Effector CD4-positive, alpha-beta T cell (primary cell): ENCODE data around the gene COL5A1.
"Not testable (repeated sequence)": the region's sequence is repeated elsewhere in the genome, so short reads cannot be mapped to it uniquely, and the experiment has no call there.

Experiments used
- DNase-seq: peaks from one replicate; pipeline ENCODE4 v3.0.0-alpha.2; 2020

The COL5A1 gene

GRCh38 chr9:134679616-134680392 lies 38.2 kb downstream of the COL5A1 start:
- DNase-seq = no peak

GRCh38 chr9:134680393-134681060 lies 38.9 kb downstream of the COL5A1 start:
- no peak for DNase-seq

DNA sequence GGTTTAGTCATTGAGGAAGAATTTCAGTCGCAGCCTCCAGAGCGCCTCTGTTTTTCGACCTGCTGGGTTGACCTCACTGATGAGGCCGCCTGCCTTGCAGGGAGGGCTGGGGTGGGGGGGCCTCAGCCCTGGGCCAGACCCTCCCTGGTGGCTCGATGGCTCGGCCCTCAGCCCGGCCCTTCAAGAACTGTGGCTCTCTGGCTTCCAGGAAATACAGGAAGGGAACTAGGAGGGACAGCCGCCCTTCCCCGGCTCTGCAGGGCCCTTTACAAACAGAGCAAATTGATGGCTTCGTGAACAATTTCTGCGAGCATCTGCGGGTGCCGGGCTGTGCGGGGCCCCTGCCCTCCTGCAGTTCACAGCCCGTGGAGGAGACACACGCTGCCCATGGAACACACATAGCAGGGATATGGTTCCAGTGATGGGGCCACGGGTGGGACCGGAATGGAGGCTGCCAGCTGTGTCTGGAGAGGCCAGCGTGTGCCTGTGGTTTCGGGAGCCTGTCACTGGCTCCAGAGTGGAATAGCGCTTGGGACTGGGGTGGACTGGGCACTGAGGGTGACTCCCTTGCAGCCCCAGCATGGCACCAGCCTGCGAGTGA lies 39.6 kb downstream of the COL5A1 start:
- DNase-seq = no peak

DNA sequence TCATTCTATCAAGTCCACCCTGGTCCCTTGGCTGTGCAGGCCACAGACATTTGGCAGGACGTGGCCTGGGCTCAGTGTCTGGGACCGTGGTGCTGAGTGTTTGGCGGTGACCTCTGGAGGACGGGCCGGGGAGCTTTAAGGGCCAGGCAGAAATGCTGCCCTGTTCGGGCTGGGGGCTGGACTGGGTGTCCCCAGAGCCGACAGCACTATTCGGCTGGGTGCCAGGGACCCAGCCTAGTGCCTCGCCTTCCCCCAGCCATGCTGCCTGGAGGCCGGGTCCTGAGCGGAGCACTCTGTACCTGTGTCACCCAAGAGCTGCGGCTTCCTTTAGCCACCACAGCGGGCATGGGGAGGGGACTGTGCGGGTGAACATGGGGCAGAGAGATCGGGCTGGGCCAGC lies 40.4 kb downstream of the COL5A1 start:
- DNase-seq = no peak

- no peak for DNase-seq
These were observed 41.2 kb downstream of the COL5A1 start for GRCh38 chr9:134682651-134683364.

- no peak for DNase-seq
These were observed 42.2 kb downstream of the COL5A1 start for GRCh38 chr9:134683714-134684374.

GRCh38 chr9:134684375-134684723 lies 42.7 kb downstream of the COL5A1 start:
- no peak for DNase-seq

DNA sequence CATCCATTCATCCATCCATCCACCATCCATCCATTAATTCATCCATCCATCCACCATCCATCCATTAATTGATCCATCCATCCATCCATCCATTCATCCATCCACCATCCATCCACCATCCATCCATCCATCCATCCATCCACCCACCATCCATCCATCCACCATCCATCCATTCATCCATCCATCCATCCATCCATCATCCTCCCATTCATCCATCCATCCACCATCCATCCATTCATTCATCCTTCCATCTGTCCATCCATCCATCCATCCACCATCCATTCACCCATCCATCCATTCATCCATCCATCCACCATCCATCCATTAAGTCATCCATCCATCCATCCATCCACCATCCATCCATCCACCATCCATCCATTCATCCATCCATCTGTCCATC lies 43.3 kb downstream of the COL5A1 start:
- DNase-seq = not testable (repeated sequence)

GRCh38 chr9:134685784-134686183 lies 44.2 kb downstream of the COL5A1 start:
- no peak for DNase-seq

DNA sequence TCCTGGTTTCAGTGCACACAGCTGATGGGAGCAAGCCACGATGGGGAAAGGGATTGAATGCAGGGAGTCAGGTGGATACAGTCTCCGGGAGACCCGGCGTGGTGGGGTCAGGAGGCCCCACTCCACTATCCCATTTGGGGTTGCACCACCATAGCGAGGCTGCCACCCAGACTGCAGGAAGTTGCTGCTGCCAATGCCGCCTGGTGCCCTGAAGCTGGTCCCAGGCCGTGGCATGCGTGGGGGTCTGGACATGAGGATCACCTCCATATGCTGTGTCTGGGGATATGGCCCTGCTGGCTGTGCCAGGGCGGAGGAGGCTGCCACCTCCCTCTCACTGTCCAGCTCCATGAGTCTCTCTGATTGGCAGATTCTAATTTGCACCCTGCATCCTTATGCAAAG lies 45.3 kb downstream of the COL5A1 start:
- DNase-seq = no peak

- no peak for DNase-seq
These were observed 46.0 kb downstream of the COL5A1 start for GRCh38 chr9:134687556-134687955.

- DNase-seq = no peak
These were observed 46.6 kb downstream of the COL5A1 start for GRCh38 chr9:134688231-134688630.

DNA sequence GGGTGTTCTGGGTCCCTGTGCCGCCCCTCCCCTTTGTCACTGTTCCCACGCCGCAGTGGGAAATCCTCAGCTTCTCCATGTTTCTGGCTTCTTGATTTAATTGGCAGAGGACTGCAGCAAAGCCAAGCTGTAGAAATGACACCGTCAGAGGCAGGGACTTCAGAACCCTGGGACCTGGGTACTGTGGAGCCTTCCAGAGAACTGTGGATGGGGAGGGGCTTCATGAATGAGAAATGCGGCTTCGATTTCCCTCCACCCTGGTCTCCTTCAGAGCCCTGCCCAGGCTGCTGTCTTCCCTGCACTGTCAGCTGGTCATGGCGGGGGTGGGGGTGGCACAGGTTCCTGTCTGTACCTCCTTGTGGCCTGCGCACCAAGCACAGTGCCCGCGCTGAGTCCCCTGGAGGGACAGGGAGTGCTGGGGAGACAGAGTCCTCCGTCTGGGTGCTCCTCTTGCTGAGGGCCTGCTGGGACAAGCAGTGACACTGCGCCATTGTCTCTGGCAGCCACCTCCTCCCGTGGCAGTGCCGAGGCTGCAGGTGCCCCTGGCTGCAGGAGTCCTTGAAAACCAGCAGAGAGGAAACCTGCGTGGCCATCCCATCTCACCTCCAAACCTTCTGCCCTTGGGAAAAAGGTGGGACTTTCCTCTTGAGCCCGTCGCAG lies 47.2 kb downstream of the COL5A1 start:
- DNase-seq = no peak

DNA sequence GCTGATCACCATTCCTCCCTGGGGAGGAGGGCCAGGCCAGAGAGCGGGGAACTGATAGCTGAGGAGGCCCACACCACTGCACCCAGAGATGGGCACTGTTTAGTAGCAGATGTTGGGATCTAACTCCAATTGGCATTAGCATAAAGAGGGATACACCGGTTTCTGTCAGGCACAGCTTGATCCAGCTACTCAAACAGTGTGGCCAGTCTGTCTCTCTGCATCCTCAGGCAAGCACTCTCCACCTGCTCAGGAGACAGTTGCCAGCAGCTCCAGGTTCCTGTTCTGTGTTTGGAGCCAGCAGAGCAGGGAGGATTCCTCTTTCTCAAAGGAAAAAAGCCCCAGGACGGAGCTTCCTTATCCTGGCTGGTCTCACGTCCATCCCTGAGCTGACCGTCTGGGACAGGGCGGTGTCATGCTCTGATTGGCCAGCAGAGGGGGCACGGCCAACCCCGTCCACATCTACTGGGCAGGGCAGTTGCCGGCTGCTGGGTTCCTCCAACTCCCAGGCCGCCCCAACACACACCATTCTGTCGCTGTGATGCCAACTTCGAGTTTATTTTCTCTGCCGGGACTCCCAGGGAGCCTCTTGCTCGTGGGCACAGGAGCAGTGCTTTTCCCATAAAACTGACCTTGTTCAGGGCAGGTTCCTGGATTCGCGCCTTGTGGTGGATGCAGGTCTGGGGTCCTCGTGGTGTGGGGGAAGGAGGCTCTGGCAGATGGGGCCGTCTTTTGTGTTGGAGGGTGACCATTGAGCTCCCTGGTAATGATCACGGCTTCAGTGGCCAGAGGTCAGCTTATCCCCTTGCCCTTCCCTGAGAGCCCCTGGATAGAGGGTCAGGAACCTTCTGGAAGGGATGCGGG lies 47.9 kb downstream of the COL5A1 start:
- no peak for DNase-seq

GRCh38 chr9:134690301-134690751 lies 48.7 kb downstream of the COL5A1 start:
- DNase-seq = no peak

GRCh38 chr9:134690946-134691694 lies 49.5 kb downstream of the COL5A1 start:
- no peak for DNase-seq

- DNase-seq = no peak
These were observed 50.3 kb downstream of the COL5A1 start for GRCh38 chr9:134691695-134692572.

DNA sequence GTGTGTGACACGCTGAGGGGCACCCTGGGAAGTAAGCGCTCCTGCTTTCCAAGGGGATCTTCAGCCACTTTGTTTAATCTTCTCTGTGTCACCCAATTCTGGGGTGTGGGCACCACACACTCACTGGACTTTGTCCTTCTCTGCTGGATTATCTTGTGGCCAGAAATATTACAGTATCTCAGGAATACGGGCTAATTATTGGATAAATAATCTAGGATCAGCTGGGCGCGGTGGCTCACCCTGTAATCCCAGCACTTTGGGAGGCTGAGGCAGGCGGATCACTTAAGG lies 50.9 kb downstream of the COL5A1 start:
- DNase-seq = no peak

DNA sequence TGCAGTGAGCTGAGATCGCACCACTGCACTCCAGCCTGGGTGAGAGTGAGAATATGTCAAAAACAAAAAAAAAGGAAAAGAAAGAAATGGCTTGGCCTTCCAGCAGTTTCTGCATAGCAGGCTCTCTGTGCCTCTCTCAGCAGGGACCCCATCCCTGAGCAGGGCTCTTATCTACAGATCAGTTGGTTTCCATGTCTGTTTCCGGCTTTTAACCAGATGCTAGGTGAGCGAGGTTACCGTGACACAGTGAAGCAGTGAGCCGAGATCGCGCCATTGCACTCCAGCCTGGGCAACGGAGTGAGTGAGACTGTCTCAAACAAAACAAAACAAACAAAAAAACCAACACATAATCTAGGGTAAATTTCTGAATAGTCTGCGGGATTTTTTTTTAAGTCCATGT lies 51.4 kb downstream of the COL5A1 start:
- DNase-seq = no peak
